HG03066 (cell line): ENCODE measurements around the gene ARHGAP4.

Source experiments
- ATAC-seq: cut with Tn5 transposase; IDR thresholded peaks from one replicate; pipeline ENCODE4 v1.9.1; 2021; ENCODE audit warnings: low read depth; ENCODE audit not compliant: unreplicated experiment

ARHGAP4 gene

GRCh38 chrX:153964105-153964504 is 38.0 kb upstream of the ARHGAP4 start:
- no peak for ATAC-seq

DNA sequence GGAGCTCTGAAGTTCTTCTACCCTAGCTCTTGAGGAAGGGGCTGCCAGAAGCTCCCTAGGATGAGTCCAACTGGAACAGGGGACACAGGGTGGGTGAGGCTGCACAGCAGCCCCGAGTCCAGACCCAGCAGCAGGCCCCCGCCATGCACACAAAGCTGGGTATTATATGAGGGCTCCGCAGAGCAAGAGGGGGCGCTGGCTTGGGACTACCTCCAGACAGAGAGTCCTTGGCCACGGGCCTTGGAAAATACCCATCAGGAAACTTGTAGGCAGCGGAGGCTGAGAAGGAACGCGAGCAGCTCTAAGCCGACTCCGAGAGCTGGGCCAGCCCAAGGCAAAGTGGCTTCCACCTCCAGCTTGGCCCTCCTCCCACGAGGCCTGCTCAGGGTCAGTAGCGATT is 37.5 kb upstream of the ARHGAP4 start:
- no peak for ATAC-seq

DNA sequence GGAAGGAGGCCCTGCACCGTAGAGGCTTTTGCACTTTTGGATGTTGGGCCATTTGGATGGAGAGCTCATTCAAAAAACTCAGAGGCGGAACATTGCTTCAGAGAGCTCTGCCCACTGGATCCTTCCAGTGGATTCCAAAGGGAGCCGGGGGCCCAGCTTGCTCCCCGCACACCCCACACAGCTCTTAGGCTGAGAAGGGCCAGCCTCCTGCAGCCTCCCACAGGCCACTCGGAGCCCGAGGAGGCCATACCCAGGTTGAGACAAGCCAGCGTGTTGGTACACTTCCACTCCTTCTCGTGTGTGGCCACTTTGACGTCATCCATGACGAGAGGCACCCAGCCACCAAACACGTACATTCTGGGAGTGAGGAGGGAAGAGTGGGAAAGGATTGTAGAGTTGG is 35.2 kb upstream of the ARHGAP4 start:
- no peak for ATAC-seq

GRCh38 chrX:153960786-153961185 is 34.7 kb upstream of the ARHGAP4 start:
- no peak for ATAC-seq

- no peak for ATAC-seq
These were observed 34.0 kb upstream of the ARHGAP4 start for GRCh38 chrX:153960077-153960476.

DNA sequence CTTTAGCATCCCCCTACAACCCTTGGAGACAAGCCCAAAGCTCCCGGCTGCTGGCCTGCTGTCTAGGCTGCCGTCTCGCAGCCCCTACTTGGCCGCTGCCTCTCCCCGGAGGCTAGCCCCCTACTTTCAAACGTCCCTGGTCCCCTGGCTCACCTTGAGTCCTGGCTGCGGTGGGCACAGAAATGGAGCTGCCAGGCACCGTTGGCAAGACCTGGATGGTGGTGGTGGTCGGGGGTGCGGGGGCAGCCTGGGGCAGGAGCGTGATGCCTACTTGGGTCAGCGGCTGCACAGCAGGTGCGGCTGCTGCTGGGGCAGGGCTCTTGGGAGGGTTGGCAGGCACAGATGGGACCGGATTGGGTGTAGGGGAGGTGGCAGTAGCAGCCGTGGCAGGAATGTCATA is 33.6 kb upstream of the ARHGAP4 start:
- no peak for ATAC-seq

DNA sequence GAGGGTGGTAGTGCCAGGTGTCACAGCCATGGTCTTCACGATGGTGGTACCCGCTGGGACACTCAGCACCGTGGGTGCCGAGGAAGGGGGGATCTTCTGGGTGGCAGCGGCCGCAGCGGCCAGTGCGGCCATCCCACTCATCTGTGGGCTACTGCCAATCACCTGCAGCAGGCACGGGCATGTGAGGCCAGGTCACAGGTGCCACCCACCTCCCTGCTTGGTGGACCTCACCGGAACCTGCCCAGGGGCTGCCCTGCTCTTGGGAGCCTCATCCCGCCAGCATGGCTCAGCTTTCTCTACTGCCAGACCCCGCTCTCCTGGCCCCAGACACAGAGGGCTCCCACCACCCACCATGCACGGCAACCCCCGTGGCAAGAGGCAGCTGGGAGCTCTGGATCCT is 32.5 kb upstream of the ARHGAP4 start:
- ATAC-seq = no peak

DNA sequence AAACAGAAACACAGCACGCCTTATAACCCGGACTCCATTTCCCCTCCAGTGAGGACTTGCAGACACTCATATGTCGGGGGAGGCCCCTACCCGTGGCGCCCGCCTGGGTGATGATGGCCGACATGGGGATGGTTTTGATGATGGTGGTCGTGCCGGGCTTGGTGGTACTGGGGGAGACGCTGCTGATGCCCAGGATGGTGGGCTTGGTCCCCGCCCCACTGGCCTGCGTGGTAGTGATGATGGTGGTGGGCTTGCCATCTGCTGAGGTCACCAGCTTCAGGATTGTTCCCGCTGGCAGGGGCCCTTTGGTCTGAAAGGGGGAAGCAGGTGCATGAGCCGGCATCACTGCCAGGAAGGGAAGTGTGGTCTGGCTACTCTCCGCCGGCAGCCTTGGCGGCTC is 31.2 kb upstream of the ARHGAP4 start:
- no peak for ATAC-seq

GRCh38 chrX:153956044-153956907 is 30.2 kb upstream of the ARHGAP4 start:
- no peak for ATAC-seq

- no peak for ATAC-seq
These were observed 29.2 kb upstream of the ARHGAP4 start for GRCh38 chrX:153955228-153955732.

- ATAC-seq = no peak
These were observed 28.6 kb upstream of the ARHGAP4 start for GRCh38 chrX:153954558-153955227.

DNA sequence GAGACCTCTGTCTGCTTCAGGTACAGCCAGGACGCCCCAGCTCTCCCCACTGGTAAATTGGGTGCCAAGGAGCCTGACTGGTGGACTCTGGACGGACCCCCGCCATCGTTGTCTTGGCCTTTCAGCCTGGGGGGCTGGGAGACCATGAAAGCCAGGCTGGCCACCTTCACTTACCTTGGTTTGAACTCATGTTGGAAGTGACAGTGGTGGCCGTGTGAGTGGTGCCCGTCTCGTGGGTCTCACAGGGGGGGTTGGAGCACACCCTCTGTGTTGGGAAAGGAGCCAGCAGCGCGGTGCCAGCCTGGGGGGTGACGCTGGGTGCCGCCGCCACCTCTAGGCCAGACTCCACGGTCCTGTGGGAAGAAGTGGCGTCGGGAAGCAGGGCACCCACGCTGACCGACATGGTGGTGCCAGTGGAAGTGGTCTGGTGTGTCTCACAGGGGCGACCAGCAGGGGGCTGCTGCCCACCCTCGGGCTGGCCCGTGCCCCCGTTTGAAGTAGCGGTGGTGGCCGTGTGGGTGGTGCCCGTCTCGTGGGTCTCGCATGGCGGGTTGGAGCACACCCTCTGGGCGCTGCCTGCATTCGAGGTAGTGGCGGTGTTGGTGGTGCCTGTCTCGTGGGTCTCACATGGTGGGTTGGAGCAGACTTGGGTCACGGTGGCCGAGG is 28.0 kb upstream of the ARHGAP4 start:
- ATAC-seq = no peak

DNA sequence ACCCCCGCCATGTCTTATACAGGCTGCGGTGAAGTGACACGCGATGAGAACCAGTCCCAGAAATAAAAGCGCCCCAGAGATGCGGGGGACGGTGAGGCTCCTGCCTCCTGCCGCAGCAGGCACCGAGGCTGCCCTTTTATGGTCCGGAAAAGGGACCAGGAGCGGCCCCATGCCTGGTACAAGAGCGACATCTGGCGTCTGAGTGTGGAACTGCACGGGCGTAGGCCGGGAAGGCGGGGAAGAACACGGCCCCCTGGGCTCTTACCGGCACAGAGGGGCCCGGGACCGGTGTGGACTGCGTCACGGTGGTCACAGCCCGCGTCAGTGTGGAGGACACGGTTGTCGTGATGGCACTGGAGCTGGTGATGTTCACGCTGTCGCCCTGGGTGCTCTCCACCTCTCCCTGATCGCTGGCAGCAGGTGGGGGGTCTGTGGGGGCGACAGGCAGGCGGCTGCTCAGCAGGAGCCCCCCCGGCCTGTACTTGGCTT is 27.3 kb upstream of the ARHGAP4 start:
- no peak for ATAC-seq

DNA sequence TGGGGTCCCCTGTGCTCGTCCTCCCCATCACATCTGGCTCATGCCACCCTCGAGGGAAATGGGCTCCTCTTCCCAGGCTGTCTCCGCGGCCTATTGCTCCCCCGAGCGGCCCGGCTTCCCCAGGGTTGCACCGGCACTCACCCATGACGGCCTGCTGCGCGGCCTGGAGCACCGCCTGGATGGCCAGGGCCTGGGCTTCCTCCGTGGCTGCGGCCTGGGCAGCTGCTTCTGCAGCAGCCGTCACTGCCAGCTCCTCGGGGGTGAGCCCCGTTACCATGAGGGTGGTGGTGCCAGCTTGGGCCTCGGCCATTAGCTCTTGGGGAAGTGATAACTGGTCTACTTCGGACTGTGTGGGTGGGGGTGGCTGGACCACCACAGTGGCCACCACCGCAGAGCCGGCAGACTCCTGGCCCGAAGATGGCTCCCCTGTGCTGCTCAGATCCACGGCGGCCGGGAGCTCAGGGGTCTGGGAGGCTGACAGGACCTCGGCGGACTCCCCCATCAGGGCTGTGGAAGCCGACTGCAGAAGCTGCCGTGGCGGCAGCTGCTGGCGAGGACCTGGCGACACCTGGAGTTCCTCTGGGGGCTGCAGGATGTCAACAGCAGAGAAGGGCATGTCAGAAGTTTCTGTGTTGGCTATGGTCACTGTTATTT is 26.4 kb upstream of the ARHGAP4 start:
- no peak for ATAC-seq

GRCh38 chrX:153951683-153952372 is 25.8 kb upstream of the ARHGAP4 start:
- no peak for ATAC-seq

GRCh38 chrX:153950127-153950526 is 24.1 kb upstream of the ARHGAP4 start:
- ATAC-seq = no peak

DNA sequence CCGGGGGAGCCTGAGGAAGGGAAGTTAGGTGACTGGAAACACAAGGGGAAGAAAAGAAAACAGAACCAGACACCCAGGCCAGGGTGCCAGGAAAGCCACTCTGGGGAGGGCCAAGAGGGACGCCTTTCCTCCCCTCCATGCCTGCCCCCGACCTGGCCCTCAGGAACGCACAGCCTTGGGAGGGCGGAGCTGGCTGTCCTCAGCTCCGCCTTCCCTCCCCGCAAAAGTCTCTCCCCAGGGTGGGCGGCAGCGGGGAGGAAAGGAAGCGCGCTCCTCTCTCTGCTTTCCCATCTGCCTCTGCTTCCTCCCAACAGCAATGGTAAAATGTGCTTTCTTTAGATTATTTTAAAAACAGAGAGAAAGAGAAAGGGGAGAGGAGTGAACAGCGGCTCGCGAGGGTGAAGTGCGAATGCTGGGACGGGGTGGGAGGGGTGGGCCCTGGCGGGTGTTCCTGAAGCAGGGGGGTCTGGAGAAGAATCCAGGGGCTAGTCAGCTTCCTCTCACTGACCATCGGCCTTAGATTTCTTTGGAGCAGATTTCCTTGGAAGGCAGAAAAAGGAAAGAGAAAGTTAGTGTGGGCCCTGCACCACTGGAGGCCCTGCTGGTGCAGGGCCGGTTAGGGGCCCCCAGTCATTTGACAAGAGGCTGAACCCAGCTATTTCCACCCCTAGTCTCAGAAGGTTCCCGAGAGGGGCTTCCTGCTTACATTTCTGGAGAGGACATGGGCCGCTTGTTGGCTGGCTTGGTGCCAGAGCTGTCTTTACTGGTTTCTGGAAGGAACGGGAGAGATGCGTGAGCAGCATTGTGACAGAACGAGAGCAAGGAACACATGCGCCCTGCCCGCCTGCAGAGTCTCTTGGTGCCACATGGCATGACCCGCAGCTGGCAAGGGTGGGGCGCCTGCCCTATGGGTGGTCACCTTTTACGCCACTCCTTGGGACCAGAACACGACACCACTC is 23.1 kb upstream of the ARHGAP4 start:
- no peak for ATAC-seq

DNA sequence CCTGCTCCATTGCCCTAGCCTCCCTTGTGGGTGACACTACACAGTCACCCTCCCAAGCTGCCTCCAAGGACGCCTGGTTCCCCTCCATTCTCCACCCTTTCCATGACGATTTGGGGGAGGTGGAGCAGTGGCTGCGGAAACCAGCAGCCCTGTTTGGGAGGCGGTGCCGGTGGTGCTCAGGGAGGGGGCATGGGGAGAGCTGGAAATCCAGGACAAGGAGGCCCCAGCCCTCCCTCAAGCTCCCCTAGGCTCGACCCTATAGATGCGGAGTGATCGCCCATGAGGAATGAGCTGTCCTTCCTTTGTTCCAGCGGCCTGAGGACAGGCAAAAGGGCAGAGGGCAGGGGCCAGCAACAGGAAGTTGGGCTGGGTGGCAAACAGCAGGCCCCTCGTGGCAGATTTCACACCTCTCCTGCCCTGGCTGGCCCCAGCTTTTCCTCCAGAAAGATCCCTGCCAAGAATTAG is 22.0 kb upstream of the ARHGAP4 start:
- ATAC-seq = no peak
